Measurements from ENCODE around the gene CCDC71. TPM values are rescaled to one million over a fixed set of nuclear protein-coding genes. Genes with fewer than 3 reads are reported as not detected.

The CCDC71 gene
- total and polyA plus RNA-seq, 2 of the 13 experiments (the other 11 are each of a cell fraction or from before 2014, with no cell fraction given), result 9.7 to 14.3 TPM

GRCh38 chr3:49120438-49121131 is 45.5 kb downstream of the CCDC71 start, which contains the start of gene USP19 (continued):
- no peak for TF ChIP-seq ATF4 (CRISPR knock-in tag; IDR thresholded peaks at IDR 0.05)
- peak; percentile 81; the same call in 1 of the 2 replicates for TF ChIP-seq ZNF563 (CRISPR knock-in tag; IDR thresholded peaks at IDR 0.05)
- peak; percentile 17; the same call in 1 of the 2 replicates for TF ChIP-seq ZBTB38 (CRISPR knock-in tag; IDR thresholded peaks at IDR 0.05)
- TF ChIP-seq EP300 (IDR thresholded peaks at IDR 0.05; ENCODE audit: low read depth in 2 of 2, low read length in 2 of 2), result 0 out of 4 replicates have a peak, but pooled peaks of 1 of the 2 experiments have one; percentile 11
- TF ChIP-seq EP300 (CRISPR knock-in tag; IDR thresholded peaks at IDR 0.05; ENCODE audit: borderline replicate concordance), result no peak
- TF ChIP-seq BORCS8-MEF2B (CRISPR knock-in tag; IDR thresholded peaks at IDR 0.05), result peak; percentile 79
- TF ChIP-seq YY1 (IDR thresholded peaks at IDR 0.05; ENCODE audit: insufficient read depth, insufficient replicate concordance, low read depth, low read length), result peak; percentile 73
- peak; percentile 86 for TF ChIP-seq CREB1 (IDR thresholded peaks at IDR 0.05)
- TF ChIP-seq CREB1 (CRISPR knock-in tag; IDR thresholded peaks at IDR 0.05), result peak; percentile 91
- peak; percentile 96 for TF ChIP-seq ZBED4 (CRISPR knock-in tag; IDR thresholded peaks at IDR 0.05; ENCODE audit: borderline replicate concordance)
- no peak for TF ChIP-seq ZNF12 (CRISPR knock-in tag; IDR thresholded peaks at IDR 0.05)
- peak; percentile 32; the same call in 1 of the 2 replicates for TF ChIP-seq THAP8 (CRISPR knock-in tag; IDR thresholded peaks at IDR 0.05; ENCODE audit: borderline replicate concordance)
- peak; percentile 81 for TF ChIP-seq HNF1B (CRISPR knock-in tag; IDR thresholded peaks at IDR 0.05)
- TF ChIP-seq FUBP1 (CRISPR knock-in tag; IDR thresholded peaks at IDR 0.05; ENCODE audit: borderline replicate concordance), result no peak
- no peak for TF ChIP-seq GPBP1L1 (CRISPR knock-in tag; IDR thresholded peaks at IDR 0.05)
- TF ChIP-seq GATA4 (IDR thresholded peaks at IDR 0.05; ENCODE audit: borderline replicate concordance, low read depth), result no peak; the same call in 1 of the 2 replicates
- no peak for TF ChIP-seq ZNF260 (CRISPR knock-in tag; IDR thresholded peaks at IDR 0.05; ENCODE audit: borderline replicate concordance, low read depth)
- TF ChIP-seq ZNF160 (CRISPR knock-in tag; IDR thresholded peaks at IDR 0.05), result no peak; the same call in 1 of the 2 replicates

Data from HepG2 (cell line).